Femur (tissue), 1 donor: ENCODE data around the gene BCAS4.
A peak's percentile ranks its signal among the peaks of the same experiment; 100 is the strongest.

ENCODE experiments used
- DNase-seq: peaks from one replicate; pipeline ENCODE4 v3.0.0-alpha.2; 2017

The BCAS4 gene

GRCh38 chr20:50856475-50857041 lies 61.7 kb downstream of the BCAS4 start:
- no peak for DNase-seq

- DNase-seq = no peak
Measured at GRCh38 chr20:50857348-50857747, 62.5 kb downstream of the BCAS4 start.

GRCh38 chr20:50858525-50858924 lies 63.7 kb downstream of the BCAS4 start:
- no peak for DNase-seq

- DNase-seq = no peak
Measured at GRCh38 chr20:50859161-50859560, 64.3 kb downstream of the BCAS4 start.

GRCh38 chr20:50861012-50861411 lies 66.2 kb downstream of the BCAS4 start:
- DNase-seq = no peak

- no peak for DNase-seq
Measured at GRCh38 chr20:50862546-50862945, 67.7 kb downstream of the BCAS4 start.

- no peak for DNase-seq
Measured at GRCh38 chr20:50865114-50865513, 70.3 kb downstream of the BCAS4 start.

GRCh38 chr20:50865591-50865990 lies 70.7 kb downstream of the BCAS4 start:
- DNase-seq = no peak

- no peak for DNase-seq
Measured at GRCh38 chr20:50866036-50866685, 71.3 kb downstream of the BCAS4 start.

GRCh38 chr20:50866831-50867230 lies 72.0 kb downstream of the BCAS4 start:
- no peak for DNase-seq

GRCh38 chr20:50867805-50868204 lies 72.9 kb downstream of the BCAS4 start:
- no peak for DNase-seq

GRCh38 chr20:50868509-50869495 lies 73.9 kb downstream of the BCAS4 start:
- no peak for DNase-seq

GRCh38 chr20:50870561-50871161 lies 75.8 kb downstream of the BCAS4 start:
- peak; percentile 71 for DNase-seq

- no peak for DNase-seq
Measured at GRCh38 chr20:50872560-50873425, 77.9 kb downstream of the BCAS4 start.

- no peak for DNase-seq
Measured at GRCh38 chr20:50873585-50873984, 78.7 kb downstream of the BCAS4 start.

GRCh38 chr20:50874111-50874757 lies 79.4 kb downstream of the BCAS4 start:
- DNase-seq = no peak

- no peak for DNase-seq
Measured at GRCh38 chr20:50874758-50875665, 80.2 kb downstream of the BCAS4 start.

- DNase-seq = no peak
Measured at GRCh38 chr20:50876063-50876685, 81.3 kb downstream of the BCAS4 start.

- DNase-seq = no peak
Measured at GRCh38 chr20:50876816-50877215, 82.0 kb downstream of the BCAS4 start.

- no peak for DNase-seq
Measured at GRCh38 chr20:50877232-50877743, 82.4 kb downstream of the BCAS4 start.
